NB4 (cell line): ENCODE results near the gene FKBP6.

Source experiments
- POLR2A ChIP-seq: IDR thresholded peaks from 2 replicates; pipeline ENCODE4 v1.6.1; 2011; ENCODE audit warnings: mild to moderate bottlenecking; ENCODE audit not compliant: insufficient read length; ENCODE audit errors: extremely low read depth
- TF ChIP-seq, protein P1 (sequence below): IDR thresholded peaks from one replicate; pipeline ENCODE4 v1.5.1; 2012; ENCODE audit warnings: low read depth, low read length

DNA sequence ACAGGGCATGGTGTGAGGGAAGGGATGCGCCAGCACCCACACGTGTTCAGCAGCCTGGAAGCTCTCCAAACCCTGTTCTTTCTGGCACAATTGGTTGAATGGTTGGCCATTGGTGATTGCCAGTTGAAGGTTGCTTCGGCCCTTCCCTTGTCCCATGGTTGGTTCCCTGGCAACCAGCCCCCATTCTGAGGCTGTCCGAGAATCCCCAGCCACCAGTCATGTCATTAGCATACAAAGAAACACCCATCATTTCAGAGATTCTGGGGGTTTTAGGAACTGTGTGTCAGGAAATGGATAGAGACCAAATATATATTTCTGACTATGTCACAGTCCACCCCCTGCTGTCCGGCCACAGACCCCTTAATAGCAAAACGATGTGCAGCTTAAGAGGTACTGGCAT, 21.8 kb downstream of the FKBP6 start:
- TF ChIP-seq, protein P1, sequence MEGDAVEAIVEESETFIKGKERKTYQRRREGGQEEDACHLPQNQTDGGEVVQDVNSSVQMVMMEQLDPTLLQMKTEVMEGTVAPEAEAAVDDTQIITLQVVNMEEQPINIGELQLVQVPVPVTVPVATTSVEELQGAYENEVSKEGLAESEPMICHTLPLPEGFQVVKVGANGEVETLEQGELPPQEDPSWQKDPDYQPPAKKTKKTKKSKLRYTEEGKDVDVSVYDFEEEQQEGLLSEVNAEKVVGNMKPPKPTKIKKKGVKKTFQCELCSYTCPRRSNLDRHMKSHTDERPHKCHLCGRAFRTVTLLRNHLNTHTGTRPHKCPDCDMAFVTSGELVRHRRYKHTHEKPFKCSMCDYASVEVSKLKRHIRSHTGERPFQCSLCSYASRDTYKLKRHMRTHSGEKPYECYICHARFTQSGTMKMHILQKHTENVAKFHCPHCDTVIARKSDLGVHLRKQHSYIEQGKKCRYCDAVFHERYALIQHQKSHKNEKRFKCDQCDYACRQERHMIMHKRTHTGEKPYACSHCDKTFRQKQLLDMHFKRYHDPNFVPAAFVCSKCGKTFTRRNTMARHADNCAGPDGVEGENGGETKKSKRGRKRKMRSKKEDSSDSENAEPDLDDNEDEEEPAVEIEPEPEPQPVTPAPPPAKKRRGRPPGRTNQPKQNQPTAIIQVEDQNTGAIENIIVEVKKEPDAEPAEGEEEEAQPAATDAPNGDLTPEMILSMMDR, result no peak
- TF ChIP-seq POLR2A, result no peak
